OCI-LY7 (cell line): ENCODE results near the gene ATAD3C.

Experiments used
- CTCF ChIP-seq: fragments of 200-600 bp; sonication (generic); conservative IDR thresholded peaks from 2 replicates; pipeline ENCODE4 v1.5.1; 2014; ENCODE audit warnings: mild to moderate bottlenecking, antibody characterized with exemption, low read length, moderate library complexity, mixed read lengths
- EZH2phosphoT487 ChIP-seq: fragments of 200-600 bp; sonication (generic); IDR thresholded peaks from 2 replicates; pipeline ENCODE4 v1.6.1; 2018; ENCODE audit warnings: low read depth, borderline replicate concordance, mild to moderate bottlenecking, mixed run types, antibody characterized with exemption, low read length, moderate library complexity, mixed read lengths

GRCh38 chr1:1487701-1488100 is 38.2 kb downstream of the ATAD3C start:
- TF ChIP-seq EZH2phosphoT487 (no peak), CTCF (no peak)
